ENCODE data around the gene CNTNAP4.

DNA sequence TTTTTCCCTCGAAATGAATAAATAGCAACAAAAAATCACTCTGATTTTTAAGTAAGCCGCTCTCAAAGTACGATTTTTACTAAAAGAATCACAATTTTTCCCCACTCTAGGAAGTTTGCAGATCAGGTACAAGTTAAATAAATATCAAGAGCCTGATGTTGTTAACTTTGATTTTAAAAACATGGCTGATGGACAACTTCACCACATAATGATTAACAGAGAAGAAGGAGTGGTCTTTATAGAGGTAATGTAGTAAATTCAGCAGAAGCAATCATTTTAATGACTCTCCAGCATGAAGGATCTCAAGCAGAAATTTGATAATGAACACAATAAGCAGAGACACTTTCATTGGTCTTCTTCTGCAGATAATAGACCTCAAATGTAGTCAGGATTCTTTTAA is 262.4 kb downstream of the CNTNAP4 start:
- TF ChIP-seq, protein P1, sequence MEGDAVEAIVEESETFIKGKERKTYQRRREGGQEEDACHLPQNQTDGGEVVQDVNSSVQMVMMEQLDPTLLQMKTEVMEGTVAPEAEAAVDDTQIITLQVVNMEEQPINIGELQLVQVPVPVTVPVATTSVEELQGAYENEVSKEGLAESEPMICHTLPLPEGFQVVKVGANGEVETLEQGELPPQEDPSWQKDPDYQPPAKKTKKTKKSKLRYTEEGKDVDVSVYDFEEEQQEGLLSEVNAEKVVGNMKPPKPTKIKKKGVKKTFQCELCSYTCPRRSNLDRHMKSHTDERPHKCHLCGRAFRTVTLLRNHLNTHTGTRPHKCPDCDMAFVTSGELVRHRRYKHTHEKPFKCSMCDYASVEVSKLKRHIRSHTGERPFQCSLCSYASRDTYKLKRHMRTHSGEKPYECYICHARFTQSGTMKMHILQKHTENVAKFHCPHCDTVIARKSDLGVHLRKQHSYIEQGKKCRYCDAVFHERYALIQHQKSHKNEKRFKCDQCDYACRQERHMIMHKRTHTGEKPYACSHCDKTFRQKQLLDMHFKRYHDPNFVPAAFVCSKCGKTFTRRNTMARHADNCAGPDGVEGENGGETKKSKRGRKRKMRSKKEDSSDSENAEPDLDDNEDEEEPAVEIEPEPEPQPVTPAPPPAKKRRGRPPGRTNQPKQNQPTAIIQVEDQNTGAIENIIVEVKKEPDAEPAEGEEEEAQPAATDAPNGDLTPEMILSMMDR (IDR thresholded peaks at IDR 0.05): no peak
- TF ChIP-seq POLR2A (IDR thresholded peaks at IDR 0.05): no peak

Measured in adrenal gland (tissue), 5 donors.